Activated CD8-positive, alpha-beta memory T cell treated with anti-CD3 and anti-CD28 coated beads, Interleukin-2, amount 50 U/mL, for 1 hour (primary cell): ENCODE data around the gene MAOB.
"Not testable (repeated sequence)": the region's sequence is repeated elsewhere in the genome, so short reads cannot be mapped to it uniquely, and the experiment has no call there.

Experiments used
- DNase-seq: peaks from one replicate; pipeline ENCODE4 v3.0.0-alpha.2; 2020; ENCODE audit errors: extremely low read depth

MAOB gene

GRCh38 chrX:43753637-43754036 lies 128.6 kb downstream of the MAOB start:
- no peak for DNase-seq

- peak; percentile 4 for DNase-seq
Measured at GRCh38 chrX:43750248-43750676, 132.0 kb downstream of the MAOB start.

- no peak for DNase-seq
Measured at GRCh38 chrX:43747476-43747875, 134.8 kb downstream of the MAOB start.

GRCh38 chrX:43745938-43746721 lies 136.1 kb downstream of the MAOB start:
- no peak for DNase-seq

- no peak for DNase-seq
Measured at GRCh38 chrX:43744284-43744683, 138.0 kb downstream of the MAOB start.

- no peak for DNase-seq
Measured at GRCh38 chrX:43743100-43743822, 139.0 kb downstream of the MAOB start.

GRCh38 chrX:43741843-43742573 lies 140.2 kb downstream of the MAOB start:
- no peak for DNase-seq

GRCh38 chrX:43735957-43736356 lies 146.3 kb downstream of the MAOB start:
- DNase-seq: no peak

GRCh38 chrX:43735534-43735933 lies 146.7 kb downstream of the MAOB start:
- no peak for DNase-seq

GRCh38 chrX:43734444-43734843 lies 147.8 kb downstream of the MAOB start:
- DNase-seq: no peak

- DNase-seq: no peak
Measured at GRCh38 chrX:43733699-43734098, 148.6 kb downstream of the MAOB start.

GRCh38 chrX:43731086-43731485 lies 151.2 kb downstream of the MAOB start:
- no peak for DNase-seq

- no peak for DNase-seq
Measured at GRCh38 chrX:43728966-43729365, 153.3 kb downstream of the MAOB start.

GRCh38 chrX:43728002-43728401 lies 154.2 kb downstream of the MAOB start:
- no peak for DNase-seq

- not testable (repeated sequence) for DNase-seq
Measured at GRCh38 chrX:43727254-43727653, 155.0 kb downstream of the MAOB start.

GRCh38 chrX:43725227-43725626 lies 157.0 kb downstream of the MAOB start:
- DNase-seq: not testable (repeated sequence)

- DNase-seq: no peak
Measured at GRCh38 chrX:43720961-43721360, 161.3 kb downstream of the MAOB start.

- no peak for DNase-seq
Measured at GRCh38 chrX:43720082-43720481, 162.2 kb downstream of the MAOB start.

GRCh38 chrX:43718956-43719355 lies 163.3 kb downstream of the MAOB start:
- no peak for DNase-seq

GRCh38 chrX:43718546-43718945 lies 163.7 kb downstream of the MAOB start:
- no peak for DNase-seq

- no peak for DNase-seq
Measured at GRCh38 chrX:43718081-43718480, 164.2 kb downstream of the MAOB start.

GRCh38 chrX:43717161-43717560 lies 165.1 kb downstream of the MAOB start:
- no peak for DNase-seq

GRCh38 chrX:43716696-43717095 lies 165.6 kb downstream of the MAOB start:
- DNase-seq: no peak
